D721Med (cell line): ENCODE measurements around the gene REX1BD.

Experiments
- DNase-seq: peaks from one replicate; pipeline ENCODE4 v3.0.0; 2011; ENCODE audit warnings: low spot score; ENCODE audit not compliant: insufficient read length
- FAIRE-seq: peaks from 2 replicates; lab custom pipeline; 2011; peaks lifted over from hg19 to GRCh38; lab: Jason Lieb, UNC
- CTCF ChIP-seq: IDR thresholded peaks from 2 replicates; pipeline ENCODE4 v1.5.1; 2012; ENCODE audit warnings: mild to moderate bottlenecking, control low read depth; ENCODE audit not compliant: insufficient read depth; ENCODE audit errors: missing control alignments

REX1BD gene

GRCh38 chr19:18605196-18605545 lies 16.6 kb downstream of the REX1BD start:
- no peak for TF ChIP-seq CTCF
- DNase-seq: no peak
- no peak for FAIRE-seq

DNA sequence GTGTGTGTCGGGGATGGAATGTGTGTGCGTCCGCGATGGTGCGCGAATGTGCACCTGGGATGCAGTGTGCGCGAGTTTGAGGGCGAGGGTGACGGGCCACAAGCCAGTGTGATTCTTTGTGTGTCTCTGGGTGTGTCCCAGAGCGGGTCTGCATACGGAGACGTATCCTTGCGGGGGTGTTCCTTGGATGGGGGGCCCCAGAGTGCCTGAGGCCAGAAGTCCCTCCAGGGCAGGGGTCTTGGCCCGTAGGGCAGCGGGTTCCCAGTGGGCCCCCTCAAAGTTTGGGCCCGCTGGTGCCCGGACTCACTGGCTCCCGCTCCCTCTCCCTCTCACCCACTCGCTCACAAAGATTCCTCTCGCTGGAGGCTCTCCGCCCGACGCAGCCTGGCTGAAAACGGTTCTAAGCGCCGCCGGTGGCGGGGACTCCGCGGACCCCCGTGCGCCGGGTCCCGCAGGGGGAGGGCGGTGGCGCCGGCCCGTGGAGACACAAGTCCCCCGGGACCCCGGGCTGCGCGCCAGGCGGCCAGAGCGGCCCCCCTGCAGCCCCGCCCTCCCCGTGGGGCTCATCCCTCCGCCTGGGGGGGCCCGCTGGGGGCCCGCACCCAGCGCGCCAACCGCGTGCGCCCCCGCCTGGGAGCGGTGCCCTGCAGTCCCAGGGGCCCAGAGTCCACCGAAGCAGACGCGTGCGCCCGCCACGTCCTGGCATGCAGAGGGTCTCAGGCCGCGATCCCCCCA lies 17.1 kb downstream of the REX1BD start:
- DNase-seq (peak; percentile 43), FAIRE-seq (no peak)
- TF ChIP-seq CTCF: no peak

GRCh38 chr19:18606281-18607225 lies 18.0 kb downstream of the REX1BD start, which contains the start of gene CRLF1:
CRLF1 (minus strand) TSS chr19:18606799; CDS start chr19:18606656, 143 bp downstream.
- peak; percentile 45 for DNase-seq
- no peak for FAIRE-seq
- TF ChIP-seq CTCF: no peak

DNA sequence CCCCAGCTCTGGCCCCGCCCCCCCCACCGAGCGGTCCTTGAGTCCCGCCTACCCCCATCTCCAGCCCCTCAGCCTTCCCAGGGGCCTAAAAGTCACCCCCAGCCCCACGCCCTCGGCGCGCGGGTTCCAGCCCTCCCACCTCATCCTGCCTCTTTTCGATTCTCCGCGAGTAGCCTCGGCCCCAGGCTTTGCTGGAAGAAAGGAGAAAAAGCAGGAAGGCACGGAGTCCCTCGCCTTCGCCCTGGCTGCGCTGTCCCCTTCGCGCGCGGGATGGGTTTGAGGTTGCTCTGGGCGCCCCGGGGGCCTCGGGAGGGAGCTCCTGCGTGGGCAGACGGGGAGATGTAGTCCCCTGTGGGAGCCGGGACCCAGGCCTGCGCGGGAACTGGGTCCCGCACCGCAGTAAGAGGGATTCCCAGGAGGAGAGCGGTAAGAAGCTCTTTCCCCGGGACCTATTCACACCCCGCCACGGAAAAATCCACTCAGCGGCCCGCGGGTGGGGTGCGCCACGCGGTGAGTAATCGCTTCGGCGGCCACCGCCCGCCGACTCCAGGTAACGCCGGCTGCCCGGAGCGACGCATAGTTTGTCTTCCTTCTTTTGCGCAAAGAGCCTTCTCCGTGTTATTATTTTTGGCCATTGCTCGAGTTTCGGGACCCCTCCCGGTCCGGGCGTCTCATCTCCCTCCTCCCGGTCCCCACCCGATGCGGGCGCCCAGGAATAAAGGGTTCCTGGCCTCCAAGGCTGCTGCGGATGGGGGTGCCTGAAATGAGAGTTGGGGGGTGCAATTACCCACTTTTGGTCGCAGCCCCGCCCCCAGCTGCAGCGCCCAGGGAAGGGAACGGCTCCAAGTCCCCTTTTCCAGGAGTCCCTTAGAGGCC lies 18.9 kb downstream of the REX1BD start:
- TF ChIP-seq CTCF: no peak
- no peak for FAIRE-seq
- peak; percentile 57 for DNase-seq

GRCh38 chr19:18608102-18608804 lies 19.7 kb downstream of the REX1BD start:
- DNase-seq (no peak), FAIRE-seq (no peak)
- no peak for TF ChIP-seq CTCF
